Smooth muscle cell of the umbilical artery (primary cell): ENCODE data around the gene FAS. TPM values are rescaled to one million over a fixed set of nuclear protein-coding genes. Genes with fewer than 3 reads are reported as not detected.

ENCODE experiments used
- total RNA-seq: library from RNA; depleted of rRNA; stranded (reverse); fragments of >200 nt; gene quantifications from 2 replicates; pipeline ENCODE4 v1.2.3, GENCODE V29; 2014

The FAS gene
- total RNA-seq, result 74.8 and 97.8 TPM in 2 replicates

GRCh38 chr10:88990384-88991160, at the start of gene FAS:
FAS (plus strand) TSS chr10:88990798; CDS start chr10:88990877, 79 bp downstream.

GRCh38 chr10:88952647-88953111, 37.9 kb upstream of the FAS start, which contains the start of gene ACTA2:
ACTA2 (minus strand) TSS chr10:88952773; CDS start chr10:88948930, 3,843 bp downstream.

Other genes with a start within 250 kb of the FAS start
- gene LIPN, start 230.8 kb upstream of the FAS start, total RNA-seq, result not detected in 2 replicates
- not detected in 2 replicates for gene LIPM, start 188.1 kb upstream of the FAS start, total RNA-seq
- not detected in 2 replicates for gene ANKRD22, start 139.0 kb upstream of the FAS start, total RNA-seq
- 19.6 and 23.9 TPM in 2 replicates for gene STAMBPL1, start 110.6 kb upstream of the FAS start, total RNA-seq
- 1,183 and 3,347 TPM in 2 replicates for gene ACTA2, start 38.0 kb upstream of the FAS start, total RNA-seq
- gene CH25H, start 216.5 kb downstream of the FAS start, total RNA-seq, result not detected in 2 replicates